ENCODE measurements around the gene LAIR2.
A peak's percentile ranks its signal among the peaks of the same experiment; 100 is the strongest.

LAIR2 gene

DNA sequence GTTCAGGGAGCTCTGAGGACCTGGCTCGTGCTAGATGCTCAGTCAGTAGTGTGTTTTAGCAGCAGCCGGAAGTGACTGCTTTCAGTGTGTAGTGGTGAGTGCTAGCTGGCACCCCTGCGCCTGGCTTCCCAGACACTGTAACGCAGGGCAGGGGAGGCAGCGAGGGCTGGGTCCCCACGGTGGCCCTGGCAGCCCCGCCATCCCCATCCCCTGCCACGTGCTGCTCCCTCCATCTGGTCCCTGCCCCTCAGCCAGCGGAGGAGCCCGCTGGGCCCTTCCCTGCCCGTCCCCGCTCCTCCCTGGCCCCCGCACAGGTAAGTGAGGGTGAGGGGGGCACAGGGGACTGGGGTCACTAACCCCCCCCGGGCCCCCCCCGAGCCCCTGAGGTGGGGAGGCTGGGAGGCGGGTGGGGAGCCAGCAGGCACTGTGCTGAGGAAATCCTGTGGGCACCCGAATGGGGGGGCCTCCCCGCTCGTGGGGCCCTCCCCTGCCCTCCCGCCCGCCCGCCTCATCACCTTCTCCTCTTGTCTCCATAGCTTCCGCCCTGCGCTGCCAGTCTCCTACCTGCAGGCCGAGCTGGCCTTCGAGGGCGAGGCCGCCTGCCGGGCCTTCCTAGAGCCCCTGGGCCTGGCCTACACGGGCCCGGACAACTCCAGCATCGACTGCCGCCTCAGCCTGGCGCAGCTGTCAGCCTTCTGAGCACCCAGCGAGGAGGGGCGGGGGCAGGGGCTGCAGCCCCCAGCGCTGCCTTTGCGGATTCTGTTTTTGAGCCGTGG is 42.2 kb upstream of the LAIR2 start:
- no peak for TF ChIP-seq EGR1 (IDR thresholded peaks at IDR 0.05)
- no peak for TF ChIP-seq TAF1 (IDR thresholded peaks at IDR 0.05; ENCODE audit: low read depth)
- no peak for TF ChIP-seq EP300 (IDR thresholded peaks at IDR 0.05; ENCODE audit: borderline replicate concordance)
- TF ChIP-seq, protein P1, sequence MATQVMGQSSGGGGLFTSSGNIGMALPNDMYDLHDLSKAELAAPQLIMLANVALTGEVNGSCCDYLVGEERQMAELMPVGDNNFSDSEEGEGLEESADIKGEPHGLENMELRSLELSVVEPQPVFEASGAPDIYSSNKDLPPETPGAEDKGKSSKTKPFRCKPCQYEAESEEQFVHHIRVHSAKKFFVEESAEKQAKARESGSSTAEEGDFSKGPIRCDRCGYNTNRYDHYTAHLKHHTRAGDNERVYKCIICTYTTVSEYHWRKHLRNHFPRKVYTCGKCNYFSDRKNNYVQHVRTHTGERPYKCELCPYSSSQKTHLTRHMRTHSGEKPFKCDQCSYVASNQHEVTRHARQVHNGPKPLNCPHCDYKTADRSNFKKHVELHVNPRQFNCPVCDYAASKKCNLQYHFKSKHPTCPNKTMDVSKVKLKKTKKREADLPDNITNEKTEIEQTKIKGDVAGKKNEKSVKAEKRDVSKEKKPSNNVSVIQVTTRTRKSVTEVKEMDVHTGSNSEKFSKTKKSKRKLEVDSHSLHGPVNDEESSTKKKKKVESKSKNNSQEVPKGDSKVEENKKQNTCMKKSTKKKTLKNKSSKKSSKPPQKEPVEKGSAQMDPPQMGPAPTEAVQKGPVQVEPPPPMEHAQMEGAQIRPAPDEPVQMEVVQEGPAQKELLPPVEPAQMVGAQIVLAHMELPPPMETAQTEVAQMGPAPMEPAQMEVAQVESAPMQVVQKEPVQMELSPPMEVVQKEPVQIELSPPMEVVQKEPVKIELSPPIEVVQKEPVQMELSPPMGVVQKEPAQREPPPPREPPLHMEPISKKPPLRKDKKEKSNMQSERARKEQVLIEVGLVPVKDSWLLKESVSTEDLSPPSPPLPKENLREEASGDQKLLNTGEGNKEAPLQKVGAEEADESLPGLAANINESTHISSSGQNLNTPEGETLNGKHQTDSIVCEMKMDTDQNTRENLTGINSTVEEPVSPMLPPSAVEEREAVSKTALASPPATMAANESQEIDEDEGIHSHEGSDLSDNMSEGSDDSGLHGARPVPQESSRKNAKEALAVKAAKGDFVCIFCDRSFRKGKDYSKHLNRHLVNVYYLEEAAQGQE (IDR thresholded peaks at IDR 0.05; ENCODE audit: low read depth), result no peak
- TF ChIP-seq RAD21 (IDR thresholded peaks at IDR 0.05; ENCODE audit: low read depth), result no peak
- no peak for TF ChIP-seq CREB1 (IDR thresholded peaks at IDR 0.05; ENCODE audit: low read depth)
- no peak for TF ChIP-seq FOXM1 (IDR thresholded peaks at IDR 0.05; ENCODE audit: borderline replicate concordance, low read depth)

DNA sequence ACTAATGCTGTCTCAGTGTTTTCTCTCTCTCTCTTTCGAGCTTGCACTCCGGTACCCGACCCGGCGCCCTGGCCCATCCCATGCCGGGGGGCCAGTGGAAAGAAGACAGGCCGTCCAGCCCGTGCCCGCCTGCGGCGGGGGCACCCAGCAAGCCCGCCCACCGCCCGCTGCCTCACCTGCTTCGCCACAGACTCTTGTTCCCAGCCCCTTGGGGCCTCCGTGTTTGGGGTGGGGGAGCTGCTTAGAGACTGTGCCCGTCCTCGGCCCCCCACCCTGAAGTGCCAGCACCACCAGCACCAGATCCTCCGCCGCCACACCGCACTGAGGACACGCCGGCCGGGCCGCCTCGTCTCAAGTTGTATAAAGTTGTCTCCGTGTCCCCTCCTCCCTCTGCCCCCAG is 41.4 kb upstream of the LAIR2 start:
- TF ChIP-seq, protein P2, sequence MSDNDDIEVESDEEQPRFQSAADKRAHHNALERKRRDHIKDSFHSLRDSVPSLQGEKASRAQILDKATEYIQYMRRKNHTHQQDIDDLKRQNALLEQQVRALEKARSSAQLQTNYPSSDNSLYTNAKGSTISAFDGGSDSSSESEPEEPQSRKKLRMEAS (IDR thresholded peaks at IDR 0.05), result no peak

DNA sequence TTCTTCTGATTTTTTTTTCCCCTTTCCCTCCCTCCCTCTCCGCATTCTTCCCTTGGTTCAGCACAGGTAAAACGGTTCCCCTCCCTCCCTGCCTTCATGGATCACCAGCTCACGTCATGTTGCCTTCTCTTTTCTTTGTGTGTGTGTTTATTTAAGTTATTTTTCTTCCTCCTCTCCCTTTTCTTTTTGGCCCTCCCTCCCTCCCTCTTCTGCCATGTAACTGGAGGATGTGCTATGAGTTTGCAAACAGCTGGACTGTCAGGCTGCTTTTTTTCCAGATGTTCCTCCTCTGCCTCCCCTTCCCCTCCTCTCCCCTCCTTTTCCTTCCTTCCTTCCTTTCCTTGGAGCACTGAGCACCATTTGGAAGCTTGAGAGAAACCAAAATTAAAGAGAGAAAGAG is 41.0 kb upstream of the LAIR2 start:
- TF ChIP-seq, protein P1 (IDR thresholded peaks at IDR 0.05; ENCODE audit: low read depth), result no peak
- no peak for TF ChIP-seq ZBTB7A (IDR thresholded peaks at IDR 0.05; ENCODE audit: low read depth)
- no peak for TF ChIP-seq YY1 (IDR thresholded peaks at IDR 0.05; ENCODE audit: low read depth)
- TF ChIP-seq EP300 (IDR thresholded peaks at IDR 0.05; ENCODE audit: borderline replicate concordance), result no peak
- TF ChIP-seq RAD21 (IDR thresholded peaks at IDR 0.05; ENCODE audit: low read depth), result no peak

DNA sequence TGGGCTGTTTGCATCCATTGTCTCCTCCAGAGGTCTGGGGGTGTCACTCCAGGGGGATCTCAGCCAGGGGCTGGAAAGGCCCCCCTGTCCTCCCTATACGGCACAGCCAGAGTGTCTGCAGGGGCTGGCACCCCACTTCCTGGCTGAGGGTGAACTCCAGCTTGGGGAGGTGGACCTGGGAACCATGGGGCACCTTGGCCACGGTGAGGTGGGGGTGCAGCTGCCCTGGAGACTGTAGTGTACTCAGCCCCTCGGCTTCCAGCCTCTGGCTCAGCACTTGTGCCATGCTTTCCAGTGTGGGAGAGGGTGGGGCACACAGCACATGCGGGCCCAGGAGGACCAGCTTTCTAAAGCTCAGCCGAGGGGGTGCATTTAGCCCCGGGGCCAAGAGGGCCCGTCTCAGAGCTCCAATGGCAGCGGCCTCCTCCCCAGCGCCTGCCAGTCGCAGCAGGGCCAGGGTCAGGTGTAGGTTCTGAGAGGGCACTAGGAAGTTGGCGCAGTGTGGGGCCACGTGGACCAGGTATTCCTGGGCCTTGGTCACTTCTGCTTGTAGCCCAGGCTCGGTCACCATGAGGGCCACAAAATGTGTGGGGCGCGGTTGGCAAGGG is 40.5 kb upstream of the LAIR2 start:
- TF ChIP-seq ZBTB7A (IDR thresholded peaks at IDR 0.05; ENCODE audit: low read depth) (no peak), CREB1 (IDR thresholded peaks at IDR 0.05; ENCODE audit: low read depth) (no peak), NFIC (IDR thresholded peaks at IDR 0.05) (no peak), TCF12 (IDR thresholded peaks at IDR 0.05; ENCODE audit: low read depth) (no peak), TEAD4 (IDR thresholded peaks at IDR 0.05) (no peak), CEBPB (IDR thresholded peaks at IDR 0.05) (no peak)
- TF ChIP-seq, protein P2 (IDR thresholded peaks at IDR 0.05), result no peak

DNA sequence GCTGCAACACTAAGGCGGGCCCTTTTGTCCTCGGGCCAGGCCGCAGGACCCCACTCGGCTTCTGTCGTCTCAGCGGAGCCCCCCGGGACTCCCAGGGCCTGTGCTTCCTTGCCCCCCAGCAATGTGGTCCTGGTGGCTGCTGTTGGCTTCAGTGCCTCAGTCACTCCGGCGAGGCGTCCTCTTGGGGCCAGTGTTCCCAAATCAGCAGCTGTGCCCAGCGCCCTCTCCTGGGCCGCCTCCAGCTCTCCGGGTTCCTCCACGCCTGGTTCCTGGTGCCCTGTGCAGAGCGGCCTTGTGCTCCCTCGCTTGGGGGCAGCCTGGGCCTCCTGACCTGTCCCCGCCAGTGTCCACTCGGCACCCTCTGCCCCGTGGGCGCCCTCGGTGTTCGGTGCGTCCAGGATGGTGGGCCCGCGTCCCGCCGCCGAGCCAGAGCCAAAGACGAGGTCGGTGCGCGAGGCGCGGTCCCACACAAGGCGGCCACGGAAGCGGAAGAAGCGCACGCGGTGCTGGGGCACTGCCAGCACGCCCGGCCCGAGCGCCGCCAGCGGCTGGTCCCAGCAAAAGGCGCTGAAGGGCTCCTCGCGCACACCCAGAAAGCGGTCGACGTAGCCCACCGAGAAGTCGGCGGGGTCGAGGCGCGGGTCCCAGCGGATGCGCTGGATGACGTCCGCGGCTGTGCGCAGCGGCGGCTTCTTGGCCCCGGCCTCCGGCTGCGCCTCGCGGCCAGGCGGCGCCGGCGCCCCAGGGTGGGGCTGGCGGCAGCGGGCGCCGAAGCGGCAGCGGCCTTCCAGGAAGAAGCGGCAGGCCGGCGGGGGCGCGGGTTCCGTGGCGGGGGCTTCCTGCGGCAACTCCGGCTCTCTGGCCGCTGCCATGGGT is 39.7 kb upstream of the LAIR2 start:
- TF ChIP-seq NFIC (IDR thresholded peaks at IDR 0.05) (peak; percentile 24; the same call in 1 of the 2 replicates), YY1 (IDR thresholded peaks at IDR 0.05; ENCODE audit: low read depth) (peak; percentile 69), FOXM1 (IDR thresholded peaks at IDR 0.05; ENCODE audit: borderline replicate concordance, low read depth) (no peak)
- TF ChIP-seq, protein P2 (IDR thresholded peaks at IDR 0.05), result no peak

DNA sequence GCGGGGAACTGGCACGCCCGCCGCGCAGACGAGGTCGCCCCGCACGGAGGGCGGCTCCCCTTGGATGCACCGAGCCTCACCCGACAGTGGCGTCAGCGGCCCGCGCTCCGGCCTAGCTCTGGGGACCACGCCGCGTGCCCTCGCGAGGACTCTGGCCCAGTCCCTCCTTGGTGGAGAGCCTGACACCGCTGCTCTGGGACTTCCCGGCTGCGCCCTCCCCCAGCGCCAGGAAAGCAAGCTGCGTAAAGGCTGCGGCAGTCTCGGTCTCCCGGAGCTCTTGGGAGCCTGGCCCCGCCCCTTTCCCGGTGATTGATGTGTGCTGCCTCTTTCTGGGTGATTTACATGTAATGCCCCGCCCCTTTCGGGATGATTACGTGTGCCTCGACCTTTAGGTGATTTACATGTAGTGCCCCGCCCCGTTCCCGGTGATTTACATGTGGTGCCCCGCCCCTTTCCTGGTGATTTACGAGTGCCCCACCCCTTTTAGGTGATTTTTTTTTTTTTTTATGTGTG is 39.0 kb upstream of the LAIR2 start, which contains the start of gene LENG9:
Gene LENG9 (minus strand): TSS at position 248 of the 513 bp plus-strand sequence. CDS start 252 bp downstream, outside the sequence.
- TF ChIP-seq, protein P1 (IDR thresholded peaks at IDR 0.05; ENCODE audit: low read depth), result no peak
- no peak for TF ChIP-seq RAD21 (IDR thresholded peaks at IDR 0.05; ENCODE audit: low read depth)
- peak; percentile 7; the same call in 1 of the 2 replicates for TF ChIP-seq EP300 (IDR thresholded peaks at IDR 0.05; ENCODE audit: borderline replicate concordance)
- TF ChIP-seq, protein P2 (IDR thresholded peaks at IDR 0.05), result peak; percentile 95
- peak; percentile 55; the same call in 1 of the 2 replicates for TF ChIP-seq TAF1 (IDR thresholded peaks at IDR 0.05; ENCODE audit: low read depth)
- no peak for TF ChIP-seq FOXM1 (IDR thresholded peaks at IDR 0.05; ENCODE audit: borderline replicate concordance, low read depth)
- no peak for TF ChIP-seq ZBTB7A (IDR thresholded peaks at IDR 0.05; ENCODE audit: low read depth)
- TF ChIP-seq, protein P3, sequence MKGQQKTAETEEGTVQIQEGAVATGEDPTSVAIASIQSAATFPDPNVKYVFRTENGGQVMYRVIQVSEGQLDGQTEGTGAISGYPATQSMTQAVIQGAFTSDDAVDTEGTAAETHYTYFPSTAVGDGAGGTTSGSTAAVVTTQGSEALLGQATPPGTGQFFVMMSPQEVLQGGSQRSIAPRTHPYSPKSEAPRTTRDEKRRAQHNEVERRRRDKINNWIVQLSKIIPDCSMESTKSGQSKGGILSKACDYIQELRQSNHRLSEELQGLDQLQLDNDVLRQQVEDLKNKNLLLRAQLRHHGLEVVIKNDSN (IDR thresholded peaks at IDR 0.05), result no peak
- TF ChIP-seq TEAD4 (IDR thresholded peaks at IDR 0.05), result 0 out of 2 replicates have a peak, but pooled peaks have one; percentile 5
- TF ChIP-seq TCF12 (IDR thresholded peaks at IDR 0.05; ENCODE audit: low read depth), result no peak; the same call in 1 of the 2 replicates
